GM18861 (cell line): ENCODE data around the gene ADAM23.

Source experiments
- ATAC-seq: cut with Tn5 transposase; IDR thresholded peaks from one replicate; pipeline ENCODE4 v1.9.1; 2021; ENCODE audit not compliant: unreplicated experiment

Gene ADAM23

GRCh38 chr2:206627632-206628031, 184.3 kb downstream of the ADAM23 start:
- no peak for ATAC-seq

- ATAC-seq = no peak
These were observed 188.0 kb downstream of the ADAM23 start for GRCh38 chr2:206631340-206631739.

GRCh38 chr2:206635015-206635414, 191.7 kb downstream of the ADAM23 start:
- no peak for ATAC-seq

- no peak for ATAC-seq
These were observed 196.3 kb downstream of the ADAM23 start for GRCh38 chr2:206639636-206640035.

- ATAC-seq = no peak
These were observed 197.9 kb downstream of the ADAM23 start for GRCh38 chr2:206641226-206641625.

- no peak for ATAC-seq
These were observed 199.0 kb downstream of the ADAM23 start, which contains the start of gene FAM237A for GRCh38 chr2:206642075-206643025. TSS of gene FAM237A (plus strand) at chr2:206642487. CDS start at chr2:206644237, 1,750 bp downstream.

GRCh38 chr2:206647985-206648384, 204.7 kb downstream of the ADAM23 start:
- no peak for ATAC-seq

GRCh38 chr2:206657087-206657486, 213.8 kb downstream of the ADAM23 start:
- no peak for ATAC-seq

GRCh38 chr2:206665251-206665650, 221.9 kb downstream of the ADAM23 start:
- ATAC-seq = no peak
